ENCODE data around the gene CD207.
A peak's percentile ranks its signal among the peaks of the same experiment; 100 is the strongest.
"Not testable (repeated sequence)": the region's sequence is repeated elsewhere in the genome, so short reads cannot be mapped to it uniquely, and the experiment has no call there.

Gene CD207

GRCh38 chr2:70835643-70836042 lies at the start of gene CD207:
TSS of gene CD207 (minus strand) at chr2:70835816. CDS start at chr2:70835776, 40 bp downstream.
- no peak for DNase-seq

GRCh38 chr2:70878543-70878942 lies 42.9 kb upstream of the CD207 start:
- DNase-seq: not testable (repeated sequence)

- not testable (repeated sequence) for DNase-seq
Measured at GRCh38 chr2:70876138-70876537, 40.5 kb upstream of the CD207 start.

GRCh38 chr2:70873541-70873940 lies 37.9 kb upstream of the CD207 start:
- DNase-seq: no peak

- DNase-seq: peak; percentile 43 to 67 (median 52)
Measured at GRCh38 chr2:70871398-70872211, 36.0 kb upstream of the CD207 start.

GRCh38 chr2:70870790-70871189 lies 35.2 kb upstream of the CD207 start:
- no peak for DNase-seq

- DNase-seq: no peak
Measured at GRCh38 chr2:70868970-70869369, 33.4 kb upstream of the CD207 start.

GRCh38 chr2:70861777-70862625 lies 26.4 kb upstream of the CD207 start:
- peak; percentile 19 to 35 (median 28) for DNase-seq

GRCh38 chr2:70855667-70856066 lies 20.1 kb upstream of the CD207 start:
- DNase-seq: no peak

- no peak for DNase-seq
Measured at GRCh38 chr2:70854411-70854810, 18.8 kb upstream of the CD207 start.

- no peak for DNase-seq
Measured at GRCh38 chr2:70852824-70853223, 17.2 kb upstream of the CD207 start.

GRCh38 chr2:70851704-70852103 lies 16.1 kb upstream of the CD207 start:
- no peak for DNase-seq

GRCh38 chr2:70850925-70851324 lies 15.3 kb upstream of the CD207 start:
- DNase-seq: no peak

- no peak for DNase-seq
Measured at GRCh38 chr2:70842401-70842800, 6.8 kb upstream of the CD207 start.

- DNase-seq: no peak
Measured at GRCh38 chr2:70837980-70838925, 2.6 kb upstream of the CD207 start.

GRCh38 chr2:70834881-70835280 lies 735 bp downstream of the CD207 start:
- DNase-seq: no peak

GRCh38 chr2:70834106-70834505 lies 1.5 kb downstream of the CD207 start:
- no peak for DNase-seq

GRCh38 chr2:70833246-70833645 lies 2.4 kb downstream of the CD207 start:
- no peak for DNase-seq

GRCh38 chr2:70832386-70832785 lies 3.2 kb downstream of the CD207 start:
- no peak for DNase-seq

GRCh38 chr2:70831861-70832260 lies 3.8 kb downstream of the CD207 start:
- no peak for DNase-seq

GRCh38 chr2:70830366-70830765 lies 5.2 kb downstream of the CD207 start:
- no peak for DNase-seq

GRCh38 chr2:70829916-70830315 lies 5.7 kb downstream of the CD207 start:
- no peak for DNase-seq
